ENCODE measurements around the gene HTR1D. TPM values are rescaled to one million over a fixed set of nuclear protein-coding genes. Genes with fewer than 3 reads are reported as not detected.
"Not testable (repeated sequence)": the region's sequence is repeated elsewhere in the genome, so short reads cannot be mapped to it uniquely, and the experiment has no call there.

Gene HTR1D
- total RNA-seq, 1 donor from 2014 or later, result under 0.01 TPM

GRCh38 chr1:23221107-23221506 lies 3.8 kb upstream of the HTR1D start:
- DNase-seq (ENCODE audit: low read depth in 2 of 2), result no peak

GRCh38 chr1:23216771-23217420 lies 406 bp downstream of the HTR1D start:
- DNase-seq (ENCODE audit: low read depth in 2 of 2), result peak in 1 of 2 donors; percentile 53

DNA sequence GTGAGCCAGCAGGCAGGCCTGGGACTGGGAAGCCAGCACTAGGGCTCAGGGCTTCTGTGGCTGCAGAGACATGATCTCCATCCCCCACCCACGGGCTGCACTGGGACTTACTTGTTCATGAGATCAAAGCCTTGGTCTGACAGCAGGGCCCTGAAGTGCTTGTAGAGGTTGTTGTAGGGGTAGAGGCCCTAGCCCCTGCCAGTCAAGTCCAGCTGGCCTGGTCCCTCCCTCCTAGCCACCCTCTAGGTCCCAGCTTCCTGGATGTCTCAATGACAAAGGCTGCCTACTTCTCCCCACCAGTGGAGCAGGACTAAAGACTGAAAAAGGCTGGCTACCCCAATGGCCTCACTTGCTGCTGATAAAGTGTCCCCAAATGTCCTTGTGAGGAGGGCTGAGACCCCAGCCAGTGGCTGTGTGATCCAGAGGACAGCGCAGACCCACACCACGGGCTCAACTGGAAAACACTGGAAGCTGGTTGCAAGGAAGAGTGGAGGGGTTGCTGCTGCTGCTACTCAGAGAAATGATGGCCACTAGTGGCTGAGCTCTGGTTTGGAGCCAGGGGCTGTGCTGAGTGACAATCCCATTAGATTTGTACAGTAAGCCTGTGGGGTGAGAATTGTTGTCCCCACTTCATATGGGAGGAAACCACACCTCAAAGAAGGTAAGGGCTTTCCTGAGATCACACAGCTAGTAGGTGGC lies 1.4 kb downstream of the HTR1D start:
- DNase-seq (ENCODE audit: low read depth in 2 of 2), result peak in 1 of 2 donors; percentile 56

GRCh38 chr1:23215291-23215690 lies 2.0 kb downstream of the HTR1D start:
- DNase-seq (ENCODE audit: low read depth in 2 of 2), result peak in 1 of 2 donors; percentile 89

- DNase-seq (ENCODE audit: low read depth in 2 of 2), result peak in 1 of 2 donors; percentile 52
Observed at GRCh38 chr1:23214640-23215039, 2.7 kb downstream of the HTR1D start.

DNA sequence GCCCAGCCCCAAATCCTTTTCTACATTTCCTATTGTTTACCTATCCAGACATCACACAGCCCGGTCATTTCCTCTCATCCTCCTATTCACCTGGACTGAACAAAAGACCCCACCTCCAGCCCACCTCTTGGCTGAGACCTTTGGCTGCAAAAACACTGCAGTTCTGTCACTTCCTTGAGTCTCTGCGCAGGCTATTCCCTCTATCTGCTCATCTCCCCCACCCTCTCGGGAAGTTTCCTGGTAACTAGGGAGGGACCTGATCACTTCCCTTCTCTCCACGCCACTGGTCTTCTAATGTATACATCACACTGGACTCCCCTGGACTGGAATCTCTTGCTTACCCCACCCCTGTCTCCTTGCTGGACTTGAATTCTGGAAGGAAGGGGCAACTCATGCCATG lies 5.3 kb downstream of the HTR1D start:
- DNase-seq (ENCODE audit: low read depth in 2 of 2), result peak in 1 of 2 donors; percentile 51

DNA sequence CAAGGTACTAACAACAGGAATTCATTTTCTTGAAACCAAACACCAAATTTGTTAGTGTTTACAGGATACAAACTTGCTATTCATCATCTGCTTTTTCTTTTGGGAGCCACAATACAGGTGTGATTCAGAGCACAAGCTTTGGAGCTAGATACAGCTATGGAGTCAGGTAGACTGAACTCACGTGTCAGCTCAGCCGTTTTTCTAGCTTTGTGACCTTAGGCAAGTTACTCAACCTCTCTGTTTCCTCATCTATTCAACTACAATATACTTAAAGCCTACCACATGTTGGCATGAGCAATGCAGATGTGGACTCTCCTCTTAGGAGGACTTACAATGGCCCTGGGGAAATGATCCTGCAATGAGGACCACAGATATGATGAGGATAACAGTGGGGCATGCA lies 6.3 kb downstream of the HTR1D start:
- no peak for DNase-seq (ENCODE audit: low read depth in 2 of 2)

DNA sequence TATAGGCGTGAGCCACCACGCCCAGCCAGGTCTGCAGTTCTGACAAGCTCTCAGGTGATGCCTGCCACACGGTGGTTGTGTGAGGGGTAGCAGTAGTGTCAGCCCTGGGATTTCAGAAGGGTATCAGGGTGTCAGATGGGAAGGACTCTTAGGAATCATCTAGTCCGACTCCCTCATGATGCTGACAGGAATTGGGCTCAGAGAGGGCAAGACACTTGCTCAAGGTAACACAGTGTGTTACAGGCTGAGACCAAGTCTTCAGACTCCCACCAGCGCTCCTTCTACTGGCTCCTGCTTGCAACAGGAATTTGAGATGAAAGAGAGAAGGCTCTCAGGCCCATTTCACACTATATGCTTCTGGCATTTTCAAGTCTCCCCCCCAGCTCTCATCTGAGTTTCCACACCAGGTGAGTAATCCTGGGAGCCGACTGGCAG lies 6.9 kb downstream of the HTR1D start:
- DNase-seq (ENCODE audit: low read depth in 2 of 2), result peak in 1 of 2 donors; percentile 31

DNA sequence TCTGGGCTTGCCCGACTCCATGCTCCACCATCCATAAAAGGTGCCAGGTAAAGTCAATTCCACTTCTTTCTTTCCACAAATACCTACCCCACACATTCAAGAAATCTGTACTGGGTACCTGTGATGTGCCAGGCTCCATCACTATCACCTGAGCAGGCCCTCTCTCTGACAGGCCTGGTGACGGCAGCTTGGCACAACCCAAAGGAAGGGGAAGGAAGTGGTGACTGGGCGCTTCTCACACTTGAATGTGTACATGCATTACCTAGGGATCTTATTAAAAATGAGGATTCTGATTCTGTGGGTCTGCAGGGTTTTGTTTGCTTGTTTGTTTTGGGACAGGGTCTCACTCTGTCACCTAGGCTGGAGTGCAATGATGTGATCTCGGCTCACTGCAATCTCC lies 7.5 kb downstream of the HTR1D start:
- DNase-seq (ENCODE audit: low read depth in 2 of 2), result peak in 1 of 2 donors; percentile 33

DNA sequence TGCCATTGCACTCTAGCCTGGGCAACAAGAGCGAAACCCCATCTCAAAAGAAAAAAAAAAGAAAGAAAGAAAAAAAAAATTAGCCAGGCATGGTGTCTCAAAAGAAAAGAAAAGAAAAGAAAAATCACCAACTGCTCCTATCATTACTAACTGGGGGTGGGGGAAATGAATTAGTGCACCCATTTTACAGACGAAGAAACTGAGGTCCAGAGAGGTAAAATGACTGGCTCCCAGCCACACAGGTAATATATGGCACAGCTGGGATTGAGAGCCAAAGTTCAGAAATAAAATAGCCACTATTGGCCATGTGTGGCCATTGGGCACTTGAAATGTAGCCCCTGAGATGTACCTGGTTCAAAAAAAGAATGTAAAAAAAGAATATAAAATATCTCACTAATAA lies 8.8 kb downstream of the HTR1D start:
- no peak for DNase-seq (ENCODE audit: low read depth in 2 of 2)

DNA sequence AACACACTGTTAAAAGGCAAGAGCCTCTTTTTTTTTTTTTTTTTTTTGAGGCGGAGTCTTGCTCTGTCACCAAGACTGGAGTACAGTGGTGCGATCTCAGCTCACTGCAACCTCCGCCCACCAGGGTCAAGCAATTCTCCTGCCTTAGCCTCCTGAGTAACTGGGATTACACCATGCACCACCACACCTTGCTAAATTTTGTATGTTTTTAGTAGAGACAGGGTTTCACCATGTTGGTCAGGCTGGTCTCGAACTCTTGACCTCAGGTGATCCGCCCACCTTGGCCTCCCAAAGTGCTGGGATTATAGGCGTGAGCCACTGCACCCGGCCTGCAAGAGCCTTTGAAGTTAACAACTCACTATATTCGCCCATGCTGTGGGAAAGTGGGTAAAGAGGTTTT lies 9.6 kb downstream of the HTR1D start:
- not testable (repeated sequence) for DNase-seq (ENCODE audit: low read depth in 2 of 2)

- DNase-seq (ENCODE audit: low read depth in 2 of 2), result peak in 1 of 2 donors; percentile 51
Observed at GRCh38 chr1:23202263-23202749, 15.0 kb downstream of the HTR1D start.

DNA sequence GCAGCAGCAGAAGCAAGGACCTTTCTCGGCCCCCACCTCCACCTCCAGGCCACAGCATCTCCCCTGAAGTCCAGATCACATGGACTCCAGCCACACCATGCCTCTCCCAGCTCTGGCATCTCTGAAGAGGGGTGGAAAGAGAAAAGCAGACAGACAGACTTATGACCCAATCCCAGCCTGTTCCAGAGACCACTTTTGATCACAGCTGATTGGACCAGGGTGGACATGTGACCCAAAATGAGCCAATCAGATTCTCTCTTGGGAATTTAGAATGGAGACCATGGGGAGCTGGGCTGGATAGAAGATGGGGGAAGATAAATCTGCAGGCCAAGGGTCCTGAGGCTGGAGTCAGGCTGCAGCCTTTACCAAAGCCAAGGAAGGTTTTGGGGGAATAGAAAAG lies 16.4 kb downstream of the HTR1D start:
- DNase-seq (ENCODE audit: low read depth in 2 of 2), result no peak

DNA sequence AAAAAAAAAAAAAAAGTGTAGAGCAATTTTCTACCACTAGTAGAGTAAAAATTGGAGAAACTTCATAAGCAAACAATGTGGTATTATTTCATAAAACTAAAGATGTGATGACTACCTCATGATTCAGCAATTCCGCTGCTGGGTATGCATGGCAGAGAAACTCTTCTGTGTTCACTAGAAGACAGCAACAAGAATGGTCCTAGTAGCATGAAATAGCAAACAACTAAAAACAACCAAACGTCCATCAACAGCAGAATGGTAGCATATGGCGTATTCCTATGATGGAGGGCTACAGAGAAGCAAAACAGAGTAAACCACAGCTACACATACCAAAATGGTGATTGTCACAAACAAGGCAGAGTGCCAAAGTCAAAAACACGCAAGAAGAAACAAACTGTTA lies 18.9 kb downstream of the HTR1D start:
- DNase-seq (ENCODE audit: low read depth in 2 of 2), result peak in 1 of 2 donors; percentile 89

- peak in 1 of 2 donors; percentile 99 for DNase-seq (ENCODE audit: low read depth in 2 of 2)
Observed at GRCh38 chr1:23196627-23197328, 20.5 kb downstream of the HTR1D start.

- peak in 1 of 2 donors; percentile 96 for DNase-seq (ENCODE audit: low read depth in 2 of 2)
Observed at GRCh38 chr1:23194119-23194984, 22.9 kb downstream of the HTR1D start.

- no peak for DNase-seq (ENCODE audit: low read depth in 2 of 2)
Observed at GRCh38 chr1:23193391-23194118, 23.7 kb downstream of the HTR1D start.

DNA sequence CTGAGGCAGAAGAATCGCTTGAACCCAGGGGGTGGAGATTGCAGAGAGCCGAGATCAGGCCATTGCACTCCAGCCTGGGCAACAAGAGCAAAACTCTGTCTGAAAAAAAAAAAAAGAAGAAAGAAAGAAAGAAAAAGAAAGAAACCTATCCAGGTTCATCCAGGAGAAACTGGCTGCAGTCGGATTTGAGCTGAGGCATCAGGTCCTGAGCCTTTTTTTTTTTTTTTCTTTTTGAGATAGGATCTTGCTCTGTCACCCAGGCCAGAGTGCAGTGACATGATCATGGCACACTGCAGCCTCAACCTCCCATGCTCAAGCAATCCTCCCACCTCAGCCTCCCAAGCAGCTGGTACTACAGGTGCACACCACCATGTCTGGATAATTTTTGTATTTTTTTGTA lies 26.1 kb downstream of the HTR1D start:
- DNase-seq (ENCODE audit: low read depth in 2 of 2), result no peak

DNA sequence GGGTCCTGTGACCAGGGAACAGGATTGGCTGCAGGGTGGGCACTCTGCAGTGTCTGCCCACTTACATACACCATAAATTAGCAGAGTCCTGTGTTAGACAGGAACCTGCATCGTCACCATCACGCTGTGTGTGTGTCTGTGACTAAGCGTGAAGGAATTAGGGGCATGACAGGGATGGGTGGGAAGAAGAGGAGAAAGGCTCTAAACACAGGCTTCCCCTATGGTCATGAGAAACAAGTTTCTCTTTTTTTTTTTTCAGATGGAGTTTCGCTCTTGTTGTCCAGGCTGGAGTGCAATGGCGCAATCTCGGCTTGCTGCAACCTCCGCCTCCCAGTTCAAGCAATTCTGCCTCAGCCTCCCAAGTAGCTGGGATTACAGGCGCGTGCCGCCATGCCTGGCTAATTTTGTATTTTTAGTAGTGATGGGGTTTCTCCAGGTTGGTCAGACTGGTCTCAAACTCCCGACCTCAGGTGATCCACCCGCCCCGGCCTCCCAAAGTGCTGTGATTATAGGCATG lies 28.3 kb downstream of the HTR1D start:
- DNase-seq (ENCODE audit: low read depth in 2 of 2), result peak; percentile 85 to 98

DNA sequence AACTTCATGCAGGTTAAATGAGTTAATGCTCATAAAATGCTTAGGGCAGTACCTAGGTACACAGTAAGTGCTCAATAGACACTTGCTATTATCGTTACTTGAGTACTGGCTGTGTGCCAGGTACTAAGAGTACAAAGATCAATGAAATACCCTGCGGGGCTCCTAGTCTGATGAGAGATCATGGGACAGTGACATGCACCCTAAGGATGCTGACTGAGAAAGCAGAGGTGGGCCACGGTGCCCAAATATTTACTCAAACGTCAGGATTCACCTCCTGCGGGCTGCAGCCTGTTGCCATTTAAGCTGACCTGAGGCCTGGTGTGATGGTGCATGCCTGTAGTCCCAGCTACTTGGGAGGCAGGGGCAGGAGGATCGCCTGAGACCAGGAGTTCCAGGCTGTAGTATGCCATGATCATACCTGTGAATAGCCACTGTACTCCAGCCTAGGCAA lies 28.8 kb downstream of the HTR1D start:
- no peak for DNase-seq (ENCODE audit: low read depth in 2 of 2)
